Fibroblast of lung (primary cell): ENCODE results near the gene MYRIP. TPM values are rescaled to one million over a fixed set of nuclear protein-coding genes. Genes with fewer than 3 reads are reported as not detected.
A peak's percentile ranks its signal among the peaks of the same experiment; 100 is the strongest.

Experiments
- DNase-seq, 2 donors: peaks; one replicate each; pipeline versions ENCODE4 v3.0.0 to v3.0.0-alpha.2; 2010; ENCODE audit warnings: low read depth in 2 of 2
- H2AFZ ChIP-seq: 2 replicates; pipeline ENCODE4 v1.5.1; 2012; ENCODE audit warnings: low read length, control low read depth, inconsistent platforms
- H3K27ac ChIP-seq: 2 replicates; pipeline ENCODE4 v1.5.1; 2011; ENCODE audit warnings: low read length, control low read depth; ENCODE audit not compliant: insufficient read depth
- H3K27me3 ChIP-seq: 2 replicates; pipeline ENCODE4 v1.5.1; 2011; ENCODE audit warnings: mild to moderate bottlenecking, low read length; ENCODE audit not compliant: control insufficient read depth, insufficient read depth
- H3K36me3 ChIP-seq: 2 replicates; pipeline ENCODE4 v1.5.1; 2011; ENCODE audit warnings: low read length; ENCODE audit not compliant: control insufficient read depth, insufficient read depth
- H3K4me1 ChIP-seq: 2 replicates; pipeline ENCODE4 v1.5.1; 2011; ENCODE audit warnings: low read length; ENCODE audit not compliant: control insufficient read depth, insufficient read depth; ENCODE audit errors: extremely low read depth
- H3K4me2 ChIP-seq: 2 replicates; pipeline ENCODE4 v1.5.1; 2011; ENCODE audit warnings: low read length, control low read depth; ENCODE audit not compliant: insufficient read depth; ENCODE audit errors: extremely low read depth
- H3K4me3 ChIP-seq, 4 experiments: fragments of 200-600 bp in 1 of 4; sonication (generic) in 1 of 4; replicated peaks in 1 of 4; 2 replicates each; pipeline ENCODE4 v1.5.1; 2011 to 2016; ENCODE audit warnings: low read length in 4 of 4, low read depth in 3 of 4, mild to moderate bottlenecking in 3 of 4, control low read depth in 2 of 4, inconsistent platforms in 1 of 4, mixed read lengths in 1 of 4; ENCODE audit not compliant: insufficient read depth in 1 of 4; ENCODE audit errors: control extremely low read depth in 1 of 4
- H3K79me2 ChIP-seq: 2 replicates; pipeline ENCODE4 v1.5.1; 2012; ENCODE audit warnings: mild to moderate bottlenecking, low read length, inconsistent platforms; ENCODE audit not compliant: control insufficient read depth, insufficient read depth
- H3K9ac ChIP-seq: 2 replicates; pipeline ENCODE4 v1.5.1; 2011; ENCODE audit warnings: mild to moderate bottlenecking, low read length, control low read depth; ENCODE audit not compliant: insufficient read depth
- H3K9me3 ChIP-seq: 2 replicates; pipeline ENCODE4 v1.5.1; 2012; ENCODE audit warnings: low read depth, low read length; ENCODE audit not compliant: control insufficient read depth, insufficient read depth
- H4K20me1 ChIP-seq: 2 replicates; pipeline ENCODE4 v1.5.1; 2011; ENCODE audit warnings: low read length; ENCODE audit not compliant: control insufficient read depth, insufficient read depth; ENCODE audit errors: extremely low read depth
- EZH2 ChIP-seq: IDR thresholded peaks from 2 replicates; pipeline ENCODE4 v1.5.1; 2012; ENCODE audit warnings: low read length, control low read depth, mild to moderate bottlenecking; ENCODE audit errors: missing control alignments
- polyA plus RNA-seq, 2 donors: library from polyadenylated mRNA; depleted of rRNA in 1 of 2; stranded (reverse) in 1 of 2; unstranded in 1 of 2; fragments of >200 nt; gene quantifications; 2 replicates each; pipeline ENCODE4 v1.2.1, GENCODE V29; 2011 to 2012; ENCODE audit warnings: missing spikeins in 1 of 2
- total RNA-seq: library from RNA; depleted of rRNA; stranded (reverse); fragments of >200 nt; gene quantifications from 2 replicates; pipeline ENCODE4 v1.2.1, GENCODE V29; 2014
- TF ChIP-seq, protein P1 (sequence below), 2 donors: IDR thresholded peaks in 1 of 2; conservative IDR thresholded peaks in 1 of 2; 1 replicate in 1 of 2; 2 replicates in 1 of 2; pipeline ENCODE4 v1.5.1; 2011 to 2012; ENCODE audit warnings: low read length in 2 of 2, control low read depth in 1 of 2, inconsistent platforms in 1 of 2, low read depth in 1 of 2, mild to moderate bottlenecking in 1 of 2

Gene MYRIP
- total and polyA plus RNA-seq, 2 donors (not counting 1 experiment from before 2014, with no cell fraction given) = 0.02 TPM; not detected in 1

DNA sequence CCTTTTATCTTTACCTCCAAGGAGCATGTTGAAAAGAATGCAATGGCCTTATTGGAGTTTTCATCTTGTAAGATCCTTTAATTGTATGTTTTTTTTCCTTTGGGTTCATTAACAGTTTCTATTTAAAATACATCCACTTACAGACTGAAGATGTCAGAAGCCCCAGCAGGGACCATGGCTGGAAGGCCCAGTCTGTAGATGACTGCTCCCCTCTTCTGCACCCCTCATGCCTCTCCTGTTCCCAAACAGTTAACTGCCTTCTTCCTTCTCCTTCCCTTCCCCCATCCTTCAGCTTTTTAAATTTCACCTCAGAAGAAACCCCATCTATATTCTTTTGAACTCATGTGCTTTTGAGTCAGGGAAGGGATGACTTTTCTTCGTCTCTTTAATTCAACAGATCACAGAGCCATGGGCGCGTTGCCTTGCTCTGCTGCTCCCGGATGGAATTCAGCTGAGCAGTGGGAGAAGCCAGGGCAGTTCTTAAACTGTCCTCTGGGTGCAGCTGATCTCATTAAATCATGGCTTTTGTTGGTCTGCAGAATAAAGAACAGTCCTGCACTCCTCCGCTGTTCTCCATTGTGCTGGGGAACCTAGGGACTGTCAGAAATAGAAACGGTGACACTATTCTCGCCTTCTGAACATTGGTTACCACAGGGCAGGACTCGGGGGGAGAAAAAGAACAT is 428.6 kb downstream of the MYRIP start:
- Histone ChIP-seq H3K79me2 (no peaks in the 10 kb centered on the region), H4K20me1 (no peaks in the 10 kb centered on the region), H3K9ac (no peak overlapping the region), H3K9me3 (no peaks in the 10 kb centered on the region), H3K4me1 (no peaks in the 10 kb centered on the region), H3K36me3 (no peaks in the 10 kb centered on the region), H3K27me3 (no peaks in the 10 kb centered on the region), H3K27ac (no peak overlapping the region), H3K4me3 (no peak overlapping the region), H2AFZ (no peak overlapping the region), H3K4me2 (no peak overlapping the region)
- TF ChIP-seq EZH2 = no peak
- TF ChIP-seq, protein P1, sequence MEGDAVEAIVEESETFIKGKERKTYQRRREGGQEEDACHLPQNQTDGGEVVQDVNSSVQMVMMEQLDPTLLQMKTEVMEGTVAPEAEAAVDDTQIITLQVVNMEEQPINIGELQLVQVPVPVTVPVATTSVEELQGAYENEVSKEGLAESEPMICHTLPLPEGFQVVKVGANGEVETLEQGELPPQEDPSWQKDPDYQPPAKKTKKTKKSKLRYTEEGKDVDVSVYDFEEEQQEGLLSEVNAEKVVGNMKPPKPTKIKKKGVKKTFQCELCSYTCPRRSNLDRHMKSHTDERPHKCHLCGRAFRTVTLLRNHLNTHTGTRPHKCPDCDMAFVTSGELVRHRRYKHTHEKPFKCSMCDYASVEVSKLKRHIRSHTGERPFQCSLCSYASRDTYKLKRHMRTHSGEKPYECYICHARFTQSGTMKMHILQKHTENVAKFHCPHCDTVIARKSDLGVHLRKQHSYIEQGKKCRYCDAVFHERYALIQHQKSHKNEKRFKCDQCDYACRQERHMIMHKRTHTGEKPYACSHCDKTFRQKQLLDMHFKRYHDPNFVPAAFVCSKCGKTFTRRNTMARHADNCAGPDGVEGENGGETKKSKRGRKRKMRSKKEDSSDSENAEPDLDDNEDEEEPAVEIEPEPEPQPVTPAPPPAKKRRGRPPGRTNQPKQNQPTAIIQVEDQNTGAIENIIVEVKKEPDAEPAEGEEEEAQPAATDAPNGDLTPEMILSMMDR (conservative IDR thresholded peaks at IDR 0.05 in 1 of 2, IDR thresholded peaks at IDR 0.05 in 1 of 2; ENCODE audit: low read depth in 1 of 2, low read length in 2 of 2) = peak in 1 of 2 donors; percentile 3
- peak in 1 of 2 donors; percentile 2 for DNase-seq

DNA sequence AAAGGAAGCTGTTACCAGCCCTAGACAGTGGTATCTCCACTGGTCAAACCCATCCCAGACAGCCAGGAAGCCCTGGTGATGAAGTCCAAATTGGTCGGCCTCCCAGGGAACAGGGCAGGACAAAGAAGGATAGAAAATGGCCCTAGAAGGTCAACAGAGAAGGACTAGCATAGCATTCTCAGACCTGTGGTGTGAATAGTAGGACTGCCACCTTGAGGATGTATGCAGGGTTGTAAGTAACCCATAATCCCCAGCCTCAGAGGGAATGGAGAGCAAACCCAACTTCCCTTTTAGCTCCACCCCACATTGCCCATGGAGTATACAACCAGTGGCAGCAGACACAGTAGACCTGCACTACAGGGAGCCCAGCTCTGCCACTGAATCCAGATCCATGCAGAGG is 431.5 kb downstream of the MYRIP start:
- no peaks in the 10 kb centered on the region for H4K20me1 ChIP-seq
- H3K27ac ChIP-seq = no peak overlapping the region
- no peak overlapping the region for H2AFZ ChIP-seq

DNA sequence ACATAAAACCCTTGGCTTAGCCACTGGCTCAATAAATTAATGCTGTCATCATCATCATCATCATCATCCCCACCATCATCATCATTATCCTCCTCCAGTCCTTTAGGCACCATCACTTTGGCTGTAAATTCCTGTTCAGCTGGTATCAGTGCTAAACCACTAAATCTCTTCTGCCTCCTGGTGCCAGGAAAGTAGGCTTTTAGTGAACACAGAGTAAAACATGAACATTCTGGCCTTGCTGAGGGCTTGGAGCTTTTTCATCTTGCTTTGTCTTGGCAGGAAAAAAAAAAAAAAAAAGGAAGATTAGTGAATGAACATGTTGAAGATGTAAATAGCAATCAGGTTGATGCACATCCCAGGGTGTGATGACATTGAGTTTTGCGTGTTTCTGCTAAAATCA is 432.8 kb downstream of the MYRIP start:
- Histone ChIP-seq H4K20me1 (no peaks in the 10 kb centered on the region), H3K9ac (no peak overlapping the region), H3K9me3 (no peaks in the 10 kb centered on the region), H3K27me3 (no peaks in the 10 kb centered on the region), H2AFZ (no peak overlapping the region), H3K4me1 (no peaks in the 10 kb centered on the region), H3K36me3 (no peaks in the 10 kb centered on the region), H3K4me2 (no peak overlapping the region), H3K4me3 (no peak overlapping the region), H3K27ac (no peak overlapping the region), H3K79me2 (no peaks in the 10 kb centered on the region)
- TF ChIP-seq EZH2 = no peak
- TF ChIP-seq, protein P1 (conservative IDR thresholded peaks at IDR 0.05 in 1 of 2, IDR thresholded peaks at IDR 0.05 in 1 of 2; ENCODE audit: low read depth in 1 of 2, low read length in 2 of 2) = no peak
- no peak for DNase-seq

More for the DNA sequence above, 431.5 kb downstream of the MYRIP start:
- Histone ChIP-seq H3K27me3 (no peaks in the 10 kb centered on the region), H3K4me2 (no peak overlapping the region), H3K4me1 (no peaks in the 10 kb centered on the region), H3K79me2 (no peaks in the 10 kb centered on the region), H3K4me3 (no peak overlapping the region), H3K9me3 (no peaks in the 10 kb centered on the region), H3K36me3 (no peaks in the 10 kb centered on the region), H3K9ac (no peak overlapping the region)
- DNase-seq = no peak
- TF ChIP-seq, protein P1 (conservative IDR thresholded peaks at IDR 0.05 in 1 of 2, IDR thresholded peaks at IDR 0.05 in 1 of 2; ENCODE audit: low read depth in 1 of 2, low read length in 2 of 2) = no peak
- no peak for TF ChIP-seq EZH2
